AG20443 (cell line): Measurements from ENCODE around the gene DAG1.
"Not testable (repeated sequence)": the region's sequence is repeated elsewhere in the genome, so short reads cannot be mapped to it uniquely, and the experiment has no call there.

Experiments used
- DNase-seq: peaks from one replicate; pipeline ENCODE4 v3.0.0; 2012; ENCODE audit warnings: low spot score, mixed read lengths

Gene DAG1

GRCh38 chr3:49470714-49471420 lies 800 bp downstream of the DAG1 start:
- peak; percentile 12 for DNase-seq

- DNase-seq: peak; percentile 2
Measured at GRCh38 chr3:49471856-49472495, 1.9 kb downstream of the DAG1 start.

GRCh38 chr3:49476563-49476962 lies 6.5 kb downstream of the DAG1 start:
- DNase-seq: no peak

DNA sequence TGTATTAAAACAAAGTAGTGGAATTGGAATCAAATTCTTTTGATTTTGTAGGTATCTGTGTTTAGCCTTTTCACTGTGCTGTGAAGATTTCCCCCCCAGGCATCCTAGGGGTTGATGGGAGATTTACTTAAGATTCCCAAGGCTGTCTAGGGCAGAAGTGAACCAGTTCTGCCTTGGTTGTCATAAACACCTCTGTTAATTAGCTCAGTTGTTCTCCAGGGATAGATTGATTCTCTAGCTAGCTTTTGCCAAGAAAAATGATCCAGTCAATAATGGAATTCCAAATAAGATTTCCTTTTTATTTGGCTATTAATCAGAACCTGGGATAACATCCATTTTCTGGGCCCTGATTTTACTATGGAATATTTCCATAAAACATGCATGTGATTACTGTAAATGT lies 12.7 kb downstream of the DAG1 start:
- no peak for DNase-seq

GRCh38 chr3:49484471-49484870 lies 14.4 kb downstream of the DAG1 start:
- no peak for DNase-seq

- no peak for DNase-seq
Measured at GRCh38 chr3:49489247-49489646, 19.2 kb downstream of the DAG1 start.

GRCh38 chr3:49492969-49493368 lies 22.9 kb downstream of the DAG1 start:
- DNase-seq: no peak

- DNase-seq: no peak
Measured at GRCh38 chr3:49493901-49494300, 23.8 kb downstream of the DAG1 start.

GRCh38 chr3:49495023-49495422 lies 25.0 kb downstream of the DAG1 start:
- no peak for DNase-seq

DNA sequence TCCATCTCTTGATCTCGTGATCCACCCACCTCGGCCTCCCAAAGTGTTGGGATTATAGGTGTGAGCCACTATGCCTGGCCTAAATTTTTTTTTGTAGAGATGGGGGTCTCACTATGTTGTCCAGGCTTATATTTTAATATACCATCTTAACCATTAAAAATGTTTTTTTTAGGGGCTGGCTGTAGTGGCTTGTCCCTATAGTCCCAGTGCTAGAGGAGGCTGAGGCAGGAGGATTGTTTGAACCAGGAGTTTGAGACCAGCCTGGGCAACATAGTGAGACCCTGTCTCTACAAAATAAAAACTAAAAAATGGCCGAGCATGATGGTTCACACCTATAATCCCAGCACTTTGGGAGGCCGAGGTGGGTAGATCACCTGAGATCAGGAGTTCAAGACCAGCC lies 26.8 kb downstream of the DAG1 start:
- DNase-seq: not testable (repeated sequence)

DNA sequence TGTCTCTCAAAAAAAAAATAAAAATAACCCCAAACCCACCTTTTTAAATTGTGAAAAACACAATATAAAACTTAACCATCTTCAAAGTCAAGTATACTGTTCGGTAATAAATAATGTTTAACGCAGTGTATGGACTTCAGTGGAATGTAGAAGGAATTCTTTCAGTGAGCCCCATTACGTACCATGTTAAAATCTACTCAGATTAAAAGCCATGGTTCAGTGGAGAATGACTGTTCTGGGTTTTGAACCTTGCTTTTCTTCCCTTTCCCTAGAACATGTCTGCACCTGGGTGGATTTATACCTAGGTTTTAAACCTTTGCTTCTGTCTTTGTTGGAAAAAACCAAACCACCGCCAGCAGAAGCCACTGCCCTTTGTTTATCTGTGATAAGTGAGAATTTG lies 27.5 kb downstream of the DAG1 start:
- DNase-seq: no peak

- DNase-seq: no peak
Measured at GRCh38 chr3:49498239-49498638, 28.2 kb downstream of the DAG1 start.

DNA sequence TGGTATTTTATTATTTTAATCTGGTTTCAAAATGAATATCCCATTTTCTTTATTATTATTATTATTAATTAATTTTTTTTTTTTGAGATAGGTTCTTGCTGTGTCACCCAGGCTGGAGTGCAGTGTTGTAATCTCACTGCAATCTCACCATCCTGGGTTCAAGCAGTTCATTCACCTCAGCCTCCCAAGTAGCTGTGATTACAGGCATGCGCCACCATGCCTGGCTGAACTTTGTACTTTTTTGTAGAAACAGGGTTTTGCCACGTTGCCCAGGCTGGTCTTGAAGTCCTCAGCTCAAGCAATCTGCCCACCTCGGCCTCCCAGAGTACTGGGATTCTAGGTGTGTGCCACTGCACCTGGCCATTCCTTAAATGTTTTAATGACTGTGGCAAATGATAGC lies 28.6 kb downstream of the DAG1 start:
- DNase-seq: no peak

DNA sequence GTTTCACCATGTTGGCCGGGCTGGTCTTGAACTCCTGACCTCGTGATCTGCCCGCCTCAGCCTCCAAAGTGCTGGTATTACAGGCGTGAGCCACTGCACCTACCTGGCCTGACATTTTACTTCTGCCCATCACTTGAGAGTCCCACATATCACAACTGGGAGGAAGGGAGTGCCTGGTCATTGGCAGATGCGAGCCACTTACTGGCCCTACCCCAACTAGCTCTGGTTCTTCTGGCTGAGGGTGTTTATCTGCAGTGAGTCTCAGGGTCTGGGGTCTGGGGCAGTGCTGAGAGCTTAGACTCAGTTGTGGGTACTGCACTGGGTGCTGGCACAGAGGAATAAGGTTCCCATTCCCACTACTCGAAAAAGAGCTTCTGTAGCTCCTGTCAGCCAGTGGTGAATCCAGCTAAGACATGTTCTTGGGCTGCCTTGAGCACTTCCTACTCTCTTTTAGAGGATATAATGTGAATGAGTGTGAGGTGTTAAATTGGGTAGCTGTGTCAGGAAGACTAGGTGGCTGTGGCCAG lies 30.2 kb downstream of the DAG1 start:
- DNase-seq: no peak

DNA sequence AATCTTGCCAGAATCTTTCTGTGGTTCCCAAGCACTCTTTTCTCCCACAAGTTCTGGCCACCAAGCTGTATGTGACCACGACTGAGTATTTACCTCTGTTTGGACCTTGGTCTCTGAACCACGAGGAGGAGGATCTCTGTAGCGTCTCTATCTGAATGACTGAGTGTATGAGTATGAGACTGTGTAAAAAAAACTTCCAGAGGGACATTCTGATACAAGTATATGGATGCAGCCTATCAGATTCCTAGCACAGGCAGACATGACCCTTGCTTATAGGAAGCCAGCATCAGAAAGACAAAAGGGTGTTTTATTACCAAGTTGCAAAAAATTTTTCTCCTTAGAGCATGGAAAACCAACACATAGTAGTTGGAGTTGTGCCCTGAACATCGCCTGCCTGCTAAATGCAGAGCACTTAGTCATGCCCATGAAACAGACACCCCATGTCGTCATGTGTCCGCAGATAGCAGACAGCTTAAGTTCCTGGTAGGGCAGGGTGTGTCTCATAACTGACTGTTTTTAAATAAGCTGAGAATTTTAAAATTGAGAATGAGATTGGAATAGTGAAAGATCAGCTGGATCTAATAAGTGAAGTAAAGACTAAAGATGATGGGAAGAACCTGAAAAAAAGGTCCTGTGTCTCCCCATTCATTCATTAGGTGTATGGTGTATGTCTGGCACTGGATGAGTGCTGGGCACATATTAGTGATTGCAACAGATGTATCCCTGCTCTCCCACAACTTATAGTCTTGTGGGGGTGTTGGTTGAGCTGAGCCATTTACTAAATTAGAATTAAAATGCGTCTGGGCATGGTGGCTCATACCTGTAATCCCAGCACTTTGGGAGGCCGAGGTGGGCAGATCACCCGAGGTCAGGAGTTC lies 30.9 kb downstream of the DAG1 start:
- DNase-seq: peak; percentile 95

DNA sequence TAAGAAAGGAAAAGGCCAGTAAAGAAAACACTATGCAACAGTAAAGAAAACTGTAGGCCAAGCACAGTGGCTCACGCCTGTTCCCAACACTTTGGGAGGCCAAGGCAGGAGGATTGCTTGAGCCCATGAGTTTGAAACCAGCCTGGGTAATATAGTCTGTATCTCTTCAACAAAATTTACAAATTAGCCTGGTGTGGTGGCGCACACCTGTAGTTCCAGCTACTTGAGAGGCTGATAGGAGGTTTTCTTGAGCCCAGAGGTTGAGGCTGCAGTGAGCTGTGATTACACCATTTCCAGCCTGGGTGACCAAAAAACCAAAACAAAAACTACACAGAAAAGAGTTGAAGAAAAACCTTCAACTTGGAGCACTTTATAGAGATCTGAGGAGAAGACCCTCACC lies 31.8 kb downstream of the DAG1 start:
- no peak for DNase-seq

DNA sequence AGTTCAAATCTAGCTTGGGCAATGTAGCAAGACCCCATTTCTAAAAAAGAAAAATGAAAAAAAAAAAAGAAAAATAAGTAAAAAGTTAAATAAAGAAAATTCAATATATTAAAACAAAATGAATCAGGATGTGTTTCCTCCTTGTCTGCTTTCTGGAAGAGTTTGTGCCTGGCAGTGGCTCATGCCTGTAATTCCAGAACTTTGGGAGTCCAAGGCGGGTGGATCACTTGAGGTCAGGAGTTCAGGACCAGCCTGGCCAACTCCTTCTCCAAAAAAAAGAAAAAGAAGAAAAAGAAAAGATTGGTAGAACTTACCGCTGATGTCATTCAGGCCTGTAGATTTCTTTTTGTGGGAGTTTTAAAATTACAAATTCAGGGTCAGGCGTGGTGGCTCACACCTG lies 36.8 kb downstream of the DAG1 start:
- no peak for DNase-seq

DNA sequence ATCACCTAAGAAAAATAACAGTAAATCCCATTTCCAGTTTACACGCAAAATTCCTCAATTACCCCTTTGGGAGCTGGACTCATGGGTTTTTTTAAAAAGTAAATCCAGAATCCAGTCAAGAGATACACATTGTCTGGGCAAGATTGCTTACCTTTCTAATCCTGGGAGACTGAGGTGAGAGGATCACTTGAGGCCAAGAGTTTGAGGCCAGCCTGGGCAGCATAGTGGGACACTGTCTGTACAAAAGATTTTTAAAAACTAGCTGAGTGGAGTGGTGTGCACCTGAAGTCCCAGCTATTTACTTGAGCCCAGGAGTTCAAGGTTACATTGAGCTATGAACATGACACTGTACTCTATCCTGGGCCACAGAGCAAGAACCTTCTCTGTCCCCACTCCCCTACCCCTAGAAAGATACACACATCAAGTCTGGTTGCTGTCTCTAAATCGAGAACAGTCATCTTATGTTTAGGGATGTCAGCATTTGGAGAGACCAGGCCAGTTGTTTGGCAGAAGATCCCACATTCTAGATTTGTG lies 39.0 kb downstream of the DAG1 start:
- no peak for DNase-seq

GRCh38 chr3:49511639-49512038 lies 41.6 kb downstream of the DAG1 start:
- no peak for DNase-seq

- no peak for DNase-seq
Measured at GRCh38 chr3:49512781-49513355, 42.8 kb downstream of the DAG1 start.

GRCh38 chr3:49513494-49514124 lies 43.5 kb downstream of the DAG1 start:
- no peak for DNase-seq

- no peak for DNase-seq
Measured at GRCh38 chr3:49518016-49518415, 47.9 kb downstream of the DAG1 start.
